B cell (primary cell): ENCODE data around the gene CHORDC1.
"Not testable (repeated sequence)": the region's sequence is repeated elsewhere in the genome, so short reads cannot be mapped to it uniquely, and the experiment has no call there.

ENCODE experiments used
- EZH2 ChIP-seq: IDR thresholded peaks from 2 replicates; pipeline ENCODE4 v1.6.1; 2012; ENCODE audit warnings: borderline replicate concordance, low read depth, mild to moderate bottlenecking, moderate library complexity, low read length; ENCODE audit not compliant: insufficient read depth, poor library complexity, severe bottlenecking
- TF ChIP-seq, protein P1 (sequence below): fragments of 200-600 bp; IDR thresholded peaks from one replicate; pipeline ENCODE4 v1.8.0; 2022; ENCODE audit warnings: antibody characterized with exemption, mild to moderate bottlenecking

DNA sequence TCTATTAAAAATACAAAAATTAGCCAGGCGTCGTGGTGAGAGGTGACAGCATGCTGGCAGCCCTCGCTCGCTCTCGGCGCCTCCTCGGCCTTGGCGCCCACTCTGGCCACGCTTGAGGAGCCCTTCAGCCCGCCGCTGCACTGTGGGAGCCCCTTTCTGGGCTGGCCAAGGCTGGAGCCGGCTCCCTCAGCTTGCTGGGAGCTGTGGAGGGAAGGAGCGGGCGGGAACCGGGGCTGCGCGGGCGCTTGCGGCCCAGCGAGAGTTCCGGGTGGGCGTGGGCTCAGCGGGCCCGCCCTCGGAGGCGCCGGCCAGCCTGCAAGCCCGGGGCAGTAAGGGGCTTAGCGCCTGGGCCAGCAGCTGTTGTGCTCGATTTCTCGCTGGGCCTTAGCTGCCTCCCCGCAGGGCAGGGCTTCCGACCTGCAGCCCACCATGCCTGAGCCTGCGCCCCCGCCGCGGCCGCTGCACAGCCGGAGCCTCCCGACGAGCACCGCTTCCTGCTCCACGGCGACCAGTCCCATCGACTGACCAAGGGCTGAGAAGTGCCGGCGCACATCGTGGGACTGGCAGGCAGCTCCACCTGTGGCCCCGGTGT is 55.8 kb downstream of the CHORDC1 start:
- TF ChIP-seq, protein P1, sequence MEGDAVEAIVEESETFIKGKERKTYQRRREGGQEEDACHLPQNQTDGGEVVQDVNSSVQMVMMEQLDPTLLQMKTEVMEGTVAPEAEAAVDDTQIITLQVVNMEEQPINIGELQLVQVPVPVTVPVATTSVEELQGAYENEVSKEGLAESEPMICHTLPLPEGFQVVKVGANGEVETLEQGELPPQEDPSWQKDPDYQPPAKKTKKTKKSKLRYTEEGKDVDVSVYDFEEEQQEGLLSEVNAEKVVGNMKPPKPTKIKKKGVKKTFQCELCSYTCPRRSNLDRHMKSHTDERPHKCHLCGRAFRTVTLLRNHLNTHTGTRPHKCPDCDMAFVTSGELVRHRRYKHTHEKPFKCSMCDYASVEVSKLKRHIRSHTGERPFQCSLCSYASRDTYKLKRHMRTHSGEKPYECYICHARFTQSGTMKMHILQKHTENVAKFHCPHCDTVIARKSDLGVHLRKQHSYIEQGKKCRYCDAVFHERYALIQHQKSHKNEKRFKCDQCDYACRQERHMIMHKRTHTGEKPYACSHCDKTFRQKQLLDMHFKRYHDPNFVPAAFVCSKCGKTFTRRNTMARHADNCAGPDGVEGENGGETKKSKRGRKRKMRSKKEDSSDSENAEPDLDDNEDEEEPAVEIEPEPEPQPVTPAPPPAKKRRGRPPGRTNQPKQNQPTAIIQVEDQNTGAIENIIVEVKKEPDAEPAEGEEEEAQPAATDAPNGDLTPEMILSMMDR, result not testable (repeated sequence)
- TF ChIP-seq EZH2, result not testable (repeated sequence)
